ENCODE results near the gene COQ5.

- TF ChIP-seq, protein P1, sequence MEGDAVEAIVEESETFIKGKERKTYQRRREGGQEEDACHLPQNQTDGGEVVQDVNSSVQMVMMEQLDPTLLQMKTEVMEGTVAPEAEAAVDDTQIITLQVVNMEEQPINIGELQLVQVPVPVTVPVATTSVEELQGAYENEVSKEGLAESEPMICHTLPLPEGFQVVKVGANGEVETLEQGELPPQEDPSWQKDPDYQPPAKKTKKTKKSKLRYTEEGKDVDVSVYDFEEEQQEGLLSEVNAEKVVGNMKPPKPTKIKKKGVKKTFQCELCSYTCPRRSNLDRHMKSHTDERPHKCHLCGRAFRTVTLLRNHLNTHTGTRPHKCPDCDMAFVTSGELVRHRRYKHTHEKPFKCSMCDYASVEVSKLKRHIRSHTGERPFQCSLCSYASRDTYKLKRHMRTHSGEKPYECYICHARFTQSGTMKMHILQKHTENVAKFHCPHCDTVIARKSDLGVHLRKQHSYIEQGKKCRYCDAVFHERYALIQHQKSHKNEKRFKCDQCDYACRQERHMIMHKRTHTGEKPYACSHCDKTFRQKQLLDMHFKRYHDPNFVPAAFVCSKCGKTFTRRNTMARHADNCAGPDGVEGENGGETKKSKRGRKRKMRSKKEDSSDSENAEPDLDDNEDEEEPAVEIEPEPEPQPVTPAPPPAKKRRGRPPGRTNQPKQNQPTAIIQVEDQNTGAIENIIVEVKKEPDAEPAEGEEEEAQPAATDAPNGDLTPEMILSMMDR (IDR thresholded peaks at IDR 0.05) = no peak
- no peak for TF ChIP-seq POLR2A (IDR thresholded peaks at IDR 0.05)
These were observed 61.5 kb downstream of the COQ5 start for GRCh38 chr12:120467439-120467838.

Data from lower leg skin (tissue), 3 donors.